GM18907 (cell line): ENCODE data around the gene UBE2G2.

Experiments used
- ATAC-seq: cut with Tn5 transposase; IDR thresholded peaks from one replicate; pipeline ENCODE4 v1.9.1; 2021; ENCODE audit warnings: mild to moderate bottlenecking, moderate library complexity; ENCODE audit not compliant: unreplicated experiment

UBE2G2 gene

GRCh38 chr21:44792702-44793591 is 8.7 kb downstream of the UBE2G2 start:
- peak; percentile 73 for ATAC-seq

GRCh38 chr21:44791993-44792392 is 9.6 kb downstream of the UBE2G2 start:
- ATAC-seq = no peak

GRCh38 chr21:44791246-44791645 is 10.4 kb downstream of the UBE2G2 start:
- no peak for ATAC-seq

GRCh38 chr21:44790368-44790767 is 11.3 kb downstream of the UBE2G2 start:
- no peak for ATAC-seq

GRCh38 chr21:44789880-44790279 is 11.7 kb downstream of the UBE2G2 start:
- ATAC-seq = no peak

GRCh38 chr21:44785620-44786335 is 15.8 kb downstream of the UBE2G2 start:
- no peak for ATAC-seq

GRCh38 chr21:44784810-44785209 is 16.8 kb downstream of the UBE2G2 start:
- no peak for ATAC-seq

GRCh38 chr21:44783020-44783696 is 18.5 kb downstream of the UBE2G2 start:
- no peak for ATAC-seq

- no peak for ATAC-seq
These were observed 20.7 kb downstream of the UBE2G2 start for GRCh38 chr21:44780767-44781459.

GRCh38 chr21:44780137-44780502 is 21.5 kb downstream of the UBE2G2 start:
- no peak for ATAC-seq

- ATAC-seq = no peak
These were observed 22.0 kb downstream of the UBE2G2 start for GRCh38 chr21:44779417-44780136.

- ATAC-seq = no peak
These were observed 22.6 kb downstream of the UBE2G2 start for GRCh38 chr21:44778983-44779382.

GRCh38 chr21:44778499-44778911 is 23.1 kb downstream of the UBE2G2 start:
- no peak for ATAC-seq

- no peak for ATAC-seq
These were observed 23.5 kb downstream of the UBE2G2 start for GRCh38 chr21:44778094-44778493.

GRCh38 chr21:44774972-44775371 is 26.6 kb downstream of the UBE2G2 start:
- no peak for ATAC-seq

GRCh38 chr21:44773291-44773932 is 28.2 kb downstream of the UBE2G2 start:
- no peak for ATAC-seq

GRCh38 chr21:44771896-44772525 is 29.6 kb downstream of the UBE2G2 start:
- ATAC-seq = no peak

GRCh38 chr21:44767834-44768831 is 33.5 kb downstream of the UBE2G2 start:
- ATAC-seq = no peak
